HepG2 (cell line): ENCODE results near the gene ZNF22. TPM values are rescaled to one million over a fixed set of nuclear protein-coding genes. Genes with fewer than 3 reads are reported as not detected.

ENCODE experiments used
- ATRX ChIP-seq: sonication (generic); formaldehyde crosslinking; IDR thresholded peaks from 2 replicates; pipeline ENCODE4 v1.4.0; 2020; ENCODE audit warnings: missing genetic modification reagents, borderline replicate concordance
- BRCA1 ChIP-seq: sonication (generic); formaldehyde crosslinking; IDR thresholded peaks from 2 replicates; pipeline ENCODE4 v1.4.0; 2020; ENCODE audit warnings: missing genetic modification reagents
- CHD4 ChIP-seq: fragments of 200-600 bp; sonication (generic); IDR thresholded peaks from 2 replicates; pipeline ENCODE4 v1.7.0; 2017; ENCODE audit warnings: mild to moderate bottlenecking, low read length, borderline replicate concordance
- DNMT3B ChIP-seq: conservative IDR thresholded peaks from 2 replicates; pipeline ENCODE4 v1.6.1; 2016; ENCODE audit warnings: missing biosample characterization, control low read depth
- ETS1 ChIP-seq: sonication (generic); formaldehyde crosslinking; IDR thresholded peaks from 2 replicates; pipeline ENCODE4 v1.4.0; 2020; ENCODE audit warnings: missing genetic modification reagents
- GLI4 ChIP-seq: sonication (generic); formaldehyde crosslinking; IDR thresholded peaks from 2 replicates; pipeline ENCODE4 v1.5.1; 2020; ENCODE audit warnings: missing genetic modification reagents, mild to moderate bottlenecking, moderate library complexity, borderline replicate concordance
- IRX3 ChIP-seq: sonication (generic); formaldehyde crosslinking; IDR thresholded peaks from 2 replicates; pipeline ENCODE4 v1.8.1; 2023; ENCODE audit warnings: mild to moderate bottlenecking, low read depth, missing genetic modification reagents, borderline replicate concordance
- KLF13 ChIP-seq: sonication (generic); formaldehyde crosslinking; IDR thresholded peaks from 2 replicates; pipeline ENCODE4 v1.4.0; 2020; ENCODE audit warnings: mild to moderate bottlenecking, missing genetic modification reagents
- MTERF4 ChIP-seq: sonication (generic); formaldehyde crosslinking; IDR thresholded peaks from 2 replicates; pipeline ENCODE4 v1.8.0; 2023; ENCODE audit warnings: mild to moderate bottlenecking, missing genetic modification reagents
- POLR2AphosphoS2 ChIP-seq: IDR thresholded peaks from 2 replicates; pipeline ENCODE4 v1.6.1; 2011; ENCODE audit warnings: low read depth, low read length, improper control_type of control experiment
- POLR2AphosphoS5 ChIP-seq: IDR thresholded peaks from 2 replicates; pipeline ENCODE4 v1.6.1; 2012; ENCODE audit warnings: low read depth, low read length
- RBFOX2 ChIP-seq: fragments of 200-400 bp; formaldehyde crosslinking; IDR thresholded peaks from 2 replicates; pipeline ENCODE4 v1.6.1; 2017; ENCODE audit warnings: low read depth, mild to moderate bottlenecking, low read length
- RXRA ChIP-seq: sonication (generic); formaldehyde crosslinking; IDR thresholded peaks from 2 replicates; pipeline ENCODE4 v1.5.1; 2020; ENCODE audit warnings: missing genetic modification reagents
- SOX6 ChIP-seq, 2 experiments: fragments of 450-650 bp in 1 of 2; sonication (generic) in 1 of 2; formaldehyde crosslinking in 1 of 2; IDR thresholded peaks; 2 replicates each; pipeline versions ENCODE4 v1.4.0 to v1.6.1; 2017 to 2020; ENCODE audit warnings: antibody characterized with exemption in 1 of 2, mild to moderate bottlenecking in 1 of 2, missing genetic modification reagents in 1 of 2
- SP1 ChIP-seq, 2 experiments: fragments of 450-650 bp in 1 of 2; sonication (generic) in 1 of 2; formaldehyde crosslinking in 1 of 2; IDR thresholded peaks; 2 replicates each; pipeline versions ENCODE4 v1.4.0 to v1.6.1; 2016 to 2020; ENCODE audit warnings: missing genetic modification reagents in 1 of 2
- ZBTB4 ChIP-seq: sonication (generic); formaldehyde crosslinking; IDR thresholded peaks from 2 replicates; pipeline ENCODE4 v1.4.0; 2020; ENCODE audit warnings: missing genetic modification reagents, mild to moderate bottlenecking, borderline replicate concordance
- ZFP36 ChIP-seq: fragments of 150-350 bp; IDR thresholded peaks from 2 replicates; pipeline ENCODE4 v1.6.1; 2018; ENCODE audit warnings: borderline replicate concordance, low read length, low read depth; ENCODE audit not compliant: partially characterized antibody
- ZNF24 ChIP-seq: fragments of 450-650 bp; IDR thresholded peaks from 2 replicates; pipeline ENCODE4 v1.6.1; 2017; ENCODE audit warnings: antibody characterized with exemption, mild to moderate bottlenecking
- ZNF251 ChIP-seq: sonication (generic); formaldehyde crosslinking; IDR thresholded peaks from 2 replicates; pipeline ENCODE4 v1.9.0; 2021; ENCODE audit warnings: mild to moderate bottlenecking, missing genetic modification reagents
- ZNF501 ChIP-seq: sonication (generic); formaldehyde crosslinking; IDR thresholded peaks from 2 replicates; pipeline ENCODE4 v1.5.1; 2020; ENCODE audit warnings: mild to moderate bottlenecking, moderate library complexity, missing genetic modification reagents
- ZNF670 ChIP-seq: sonication (generic); formaldehyde crosslinking; IDR thresholded peaks from 2 replicates; pipeline ENCODE4 v1.8.0; 2022; ENCODE audit warnings: mild to moderate bottlenecking, missing genetic modification reagents, borderline replicate concordance
- ZNF672 ChIP-seq: sonication (generic); formaldehyde crosslinking; IDR thresholded peaks from 2 replicates; pipeline ENCODE4 v1.8.1; 2022; ENCODE audit warnings: missing genetic modification reagents
- ZNF740 ChIP-seq: sonication (generic); formaldehyde crosslinking; IDR thresholded peaks from 2 replicates; pipeline ENCODE4 v1.4.0; 2020; ENCODE audit warnings: missing genetic modification reagents
- polyA plus RNA-seq, 8 experiments: library from polyadenylated mRNA; depleted of rRNA in 3 of 8; stranded (reverse) in 7 of 8; unstranded in 1 of 8; fragments of >200 nt; fragmentation: Illumina TruSeq in 4 of 8; extraction: Trizol in 4 of 8; gene quantifications; 2 replicates each; pipeline versions ENCODE4 v1.2.1 to v1.2.3, GENCODE V29; 2011 to 2016; ENCODE audit warnings: low read depth in 4 of 8, missing spikeins in 1 of 8, mixed read lengths in 1 of 8; ENCODE audit not compliant: insufficient read depth in 1 of 8
- total RNA-seq, 5 experiments: library from RNA; depleted of rRNA; stranded (reverse); fragments of >200 nt; fragmentation: Illumina TruSeq; extraction: Trizol; gene quantifications; 2 replicates each; pipeline ENCODE4 v1.2.3, GENCODE V29; 2016; ENCODE audit warnings: low read depth in 1 of 5

Gene ZNF22
- total and polyA plus RNA-seq, 2 of the 13 experiments (the other 11 are each of a cell fraction or from before 2014, with no cell fraction given), result 0.40 to 1.3 TPM

- no peak for TF ChIP-seq ZNF740 (CRISPR knock-in tag)
- no peak for TF ChIP-seq GLI4
- TF ChIP-seq ZNF24, result no peak
- no peak for TF ChIP-seq KLF13 (CRISPR knock-in tag)
- no peak for TF ChIP-seq ETS1 (CRISPR knock-in tag)
- no peak for TF ChIP-seq ZNF251 (CRISPR knock-in tag)
- no peak for TF ChIP-seq MTERF4 (CRISPR knock-in tag)
- no peak for TF ChIP-seq CHD4
- no peak for TF ChIP-seq POLR2AphosphoS5
- no peak for TF ChIP-seq RBFOX2
- no peak for TF ChIP-seq RXRA (CRISPR knock-in tag)
- TF ChIP-seq ZFP36, result no peak
- TF ChIP-seq IRX3 (CRISPR knock-in tag), result no peak
- 0 out of 2 replicates have a peak, but pooled peaks have one; percentile 21 for TF ChIP-seq ZBTB4 (CRISPR knock-in tag)
- no peak for TF ChIP-seq ATRX (CRISPR knock-in tag)
- TF ChIP-seq ZNF672 (CRISPR knock-in tag), result no peak
- no peak for TF ChIP-seq SP1 (IDR thresholded peaks at IDR 0.05)
- no peak for TF ChIP-seq SP1 (CRISPR knock-in tag; IDR thresholded peaks at IDR 0.05)
- TF ChIP-seq ZNF670 (CRISPR knock-in tag), result no peak
- TF ChIP-seq SOX6 (IDR thresholded peaks at IDR 0.05), result no peak
- peak; percentile 49; the same call in 1 of the 2 replicates for TF ChIP-seq SOX6 (CRISPR knock-in tag; IDR thresholded peaks at IDR 0.05)
- TF ChIP-seq POLR2AphosphoS2, result no peak
- no peak for TF ChIP-seq DNMT3B
- TF ChIP-seq BRCA1, result no peak
- no peak for TF ChIP-seq ZNF501 (CRISPR knock-in tag)
These were observed 6.6 kb upstream of the ZNF22 start (continued) for GRCh38 chr10:44993922-44994751.
